Activated naive CD8-positive, alpha-beta T cell treated with anti-CD3 and anti-CD28 coated beads, Interleukin-2, amount 50 U/mL, for 24 hours (primary cell): ENCODE data around the gene SLC37A2.

Source experiments
- ATAC-seq: fragments of 150-1000 bp; cut with Tn5 transposase; one replicate; pipeline ENCODE4 v1.10.0; 2021
- DNase-seq: peaks from one replicate; pipeline ENCODE4 v3.0.0; 2021
- H3K27ac Mint-ChIP-seq: one replicate; pipeline ENCODE4 v1.8.0; 2021; ENCODE audit warnings: mild to moderate bottlenecking, mixed read lengths
- H3K27me3 Mint-ChIP-seq: one replicate; pipeline ENCODE4 v1.8.0; 2021; ENCODE audit warnings: mixed read lengths
- H3K36me3 Mint-ChIP-seq: one replicate; pipeline ENCODE4 v1.8.0; 2021; ENCODE audit warnings: low read depth, mixed read lengths
- H3K4me1 Mint-ChIP-seq: one replicate; pipeline ENCODE4 v1.8.0; 2021; ENCODE audit warnings: mixed read lengths
- H3K4me3 Mint-ChIP-seq: one replicate; pipeline ENCODE4 v1.8.0; 2021; ENCODE audit warnings: mild to moderate bottlenecking, moderate library complexity, mixed read lengths
- H3K9me3 Mint-ChIP-seq: one replicate; pipeline ENCODE4 v1.8.0; 2021; ENCODE audit warnings: mixed read lengths

SLC37A2 gene

DNA sequence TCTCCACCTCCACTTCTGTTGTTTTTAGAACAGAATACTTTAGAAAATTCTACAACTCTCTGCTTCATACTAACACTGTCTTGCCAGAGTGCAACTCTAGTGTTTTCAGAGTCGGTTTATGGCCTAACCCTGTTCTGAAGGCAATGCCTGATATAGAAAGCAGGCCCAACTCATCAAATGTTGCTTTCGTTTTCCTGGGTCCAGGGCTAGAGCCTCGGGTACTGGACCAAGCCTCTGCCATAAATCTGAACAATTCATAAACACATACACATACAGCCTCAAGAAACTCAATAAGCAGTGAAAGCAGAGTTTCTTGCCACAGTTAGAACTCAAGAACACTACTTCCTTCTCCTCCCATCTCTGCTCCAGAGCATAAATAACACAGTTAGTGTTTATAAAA, 38.5 kb downstream of the SLC37A2 start:
- H3K36me3 Mint-ChIP-seq: peaks cover 15% of the 10 kb centered on the region
- H3K4me3 Mint-ChIP-seq: no peak overlapping the region
- no peak for DNase-seq
- H3K9me3 Mint-ChIP-seq: no peaks in the 10 kb centered on the region
- no peaks in the 10 kb centered on the region for H3K27me3 Mint-ChIP-seq
- ATAC-seq: no peak
- H3K27ac Mint-ChIP-seq: no peak overlapping the region
- peaks cover 8% of the 10 kb centered on the region for H3K4me1 Mint-ChIP-seq

GRCh38 chr11:125102025-125102424, 38.9 kb downstream of the SLC37A2 start:
- Mint-ChIP-seq H3K27me3 (no peaks in the 10 kb centered on the region), H3K36me3 (peaks cover 15% of the 10 kb centered on the region), H3K4me3 (no peak overlapping the region), H3K4me1 (peaks cover 8% of the 10 kb centered on the region), H3K27ac (no peak overlapping the region), H3K9me3 (no peaks in the 10 kb centered on the region)
- DNase-seq: no peak
- ATAC-seq: no peak

GRCh38 chr11:125102510-125102909, 39.4 kb downstream of the SLC37A2 start:
- H3K4me1 Mint-ChIP-seq: peaks cover 8% of the 10 kb centered on the region
- no peak overlapping the region for H3K27ac Mint-ChIP-seq
- no peaks in the 10 kb centered on the region for H3K27me3 Mint-ChIP-seq
- H3K36me3 Mint-ChIP-seq: peaks cover 15% of the 10 kb centered on the region
- DNase-seq (no peak), ATAC-seq (no peak)
- H3K4me3 Mint-ChIP-seq: no peak overlapping the region
- no peaks in the 10 kb centered on the region for H3K9me3 Mint-ChIP-seq

GRCh38 chr11:125105926-125106325, 42.8 kb downstream of the SLC37A2 start:
- Mint-ChIP-seq H3K27me3 (no peaks in the 10 kb centered on the region), H3K4me1 (peaks cover 16% of the 10 kb centered on the region), H3K27ac (no peak overlapping the region), H3K4me3 (no peak overlapping the region), H3K36me3 (no peaks in the 10 kb centered on the region), H3K9me3 (no peaks in the 10 kb centered on the region)
- no peak for DNase-seq
- no peak for ATAC-seq

GRCh38 chr11:125108469-125108868, 45.4 kb downstream of the SLC37A2 start:
- H3K4me1 Mint-ChIP-seq: peaks cover 30% of the 10 kb centered on the region
- DNase-seq: no peak
- H3K36me3 Mint-ChIP-seq: peaks cover 8% of the 10 kb centered on the region
- H3K4me3 Mint-ChIP-seq: no peak overlapping the region
- H3K27me3 Mint-ChIP-seq: no peaks in the 10 kb centered on the region
- peaks cover 15% of the 10 kb centered on the region for H3K9me3 Mint-ChIP-seq
- no peak for ATAC-seq
- H3K27ac Mint-ChIP-seq: no peak overlapping the region

GRCh38 chr11:125110506-125110905, 47.4 kb downstream of the SLC37A2 start:
- Mint-ChIP-seq H3K27me3 (no peaks in the 10 kb centered on the region), H3K27ac (peak overlapping the region; percentile 91), H3K4me1 (peaks cover 29% of the 10 kb centered on the region), H3K36me3 (peaks cover 8% of the 10 kb centered on the region), H3K4me3 (peak overlapping the region; percentile 91), H3K9me3 (peaks cover 15% of the 10 kb centered on the region)
- no peak for ATAC-seq
- peak; percentile 14 for DNase-seq

- ATAC-seq (no peak), DNase-seq (peak; percentile 18)
- Mint-ChIP-seq H3K36me3 (peaks cover 8% of the 10 kb centered on the region), H3K27me3 (no peaks in the 10 kb centered on the region), H3K4me1 (peaks cover 25% of the 10 kb centered on the region), H3K9me3 (peaks cover 15% of the 10 kb centered on the region), H3K4me3 (peak overlapping the region; percentile 91), H3K27ac (peak overlapping the region; percentile 91)
Observed at GRCh38 chr11:125111001-125111342, 47.9 kb downstream of the SLC37A2 start.

DNA sequence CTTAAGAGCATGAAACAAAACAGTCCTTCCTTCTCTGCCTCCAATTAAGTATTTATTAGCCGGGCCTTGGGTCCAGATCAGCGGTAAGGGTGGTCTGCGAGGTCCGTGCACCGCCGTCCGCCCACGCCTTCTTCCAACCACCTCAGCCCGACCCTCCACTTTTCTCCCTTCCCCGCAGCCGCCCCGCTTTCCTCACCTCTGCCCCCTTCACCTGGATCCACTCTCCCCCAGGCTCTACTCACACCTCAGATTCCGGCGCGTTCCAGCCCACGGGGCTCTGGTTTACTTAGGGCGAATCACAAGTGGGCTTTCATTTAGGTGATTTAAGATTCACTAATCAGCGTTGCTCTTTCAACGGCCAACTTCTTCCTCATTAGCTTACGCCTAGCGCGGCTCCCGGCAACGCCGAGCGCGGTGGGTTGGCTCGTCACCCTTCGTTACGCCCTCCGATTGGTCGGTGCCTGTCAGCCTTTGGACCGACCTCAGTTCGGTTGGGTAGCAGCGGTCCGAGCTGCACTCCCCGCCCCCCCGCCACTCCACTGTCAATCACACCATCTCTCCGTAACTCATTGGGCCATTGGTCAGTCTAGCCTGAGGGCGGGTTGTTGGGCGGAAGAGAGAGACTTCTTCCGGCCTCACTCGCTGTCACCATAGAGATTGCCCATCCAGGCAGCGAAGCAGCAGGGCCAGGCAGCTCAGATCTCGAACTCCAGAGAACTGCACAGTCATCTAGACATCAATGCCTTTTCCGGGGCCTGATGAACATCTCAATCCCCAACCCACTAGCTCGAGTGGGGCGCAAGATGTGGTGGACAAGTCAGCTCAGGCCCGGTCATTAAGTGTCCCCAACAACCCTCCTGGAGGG, 48.5 kb downstream of the SLC37A2 start, which contains the start of gene TMEM218:
TSS of gene TMEM218 (minus strand) at position 284 of the 865 bp plus-strand sequence. CDS start 9,385 bp downstream, outside the sequence.
- ATAC-seq: peak; percentile 99
- Mint-ChIP-seq H3K9me3 (peaks cover 15% of the 10 kb centered on the region), H3K4me3 (peak within 1 kb of the TSS; percentile 91), H3K27ac (peak within 1 kb of the TSS; percentile 91), H3K36me3 (peaks cover 8% of the 10 kb centered on the region), H3K4me1 (peaks cover 22% of the 10 kb centered on the region), H3K27me3 (no peaks in the 10 kb centered on the region)
- peak; percentile 94 for DNase-seq

GRCh38 chr11:125112208-125112604, 49.1 kb downstream of the SLC37A2 start:
- peaks cover 8% of the 10 kb centered on the region for H3K36me3 Mint-ChIP-seq
- peak overlapping the region; percentile 91 for H3K27ac Mint-ChIP-seq
- peaks cover 22% of the 10 kb centered on the region for H3K4me1 Mint-ChIP-seq
- H3K27me3 Mint-ChIP-seq: peaks cover 3% of the 10 kb centered on the region
- DNase-seq (no peak), ATAC-seq (no peak)
- peaks cover 15% of the 10 kb centered on the region for H3K9me3 Mint-ChIP-seq
- peak overlapping the region; percentile 91 for H3K4me3 Mint-ChIP-seq

GRCh38 chr11:125114518-125114917, 51.4 kb downstream of the SLC37A2 start:
- Mint-ChIP-seq H3K36me3 (peaks cover 8% of the 10 kb centered on the region), H3K27me3 (peaks cover 13% of the 10 kb centered on the region), H3K9me3 (peaks cover 15% of the 10 kb centered on the region), H3K4me3 (no peak overlapping the region), H3K27ac (no peak overlapping the region), H3K4me1 (peaks cover 22% of the 10 kb centered on the region)
- DNase-seq (no peak), ATAC-seq (no peak)

DNA sequence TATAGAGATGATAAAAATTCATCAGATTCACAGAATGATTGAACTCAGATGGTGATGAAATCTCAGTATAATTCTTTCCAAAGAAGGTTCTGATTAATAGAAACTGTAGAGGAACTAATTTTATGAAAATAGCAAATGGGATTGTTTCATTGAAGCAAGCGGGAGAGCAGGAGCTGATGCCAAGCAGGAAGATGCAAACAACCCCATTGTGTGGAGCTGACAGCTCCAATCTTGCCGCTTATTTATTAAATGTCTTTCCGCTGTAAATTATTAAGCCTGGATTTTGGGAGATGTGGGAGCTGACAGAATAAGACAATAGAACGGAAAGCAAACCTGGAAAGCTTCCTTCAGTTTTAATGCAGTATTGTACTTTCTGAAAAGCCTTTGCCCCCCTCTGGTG, 54.3 kb downstream of the SLC37A2 start:
- peaks cover 17% of the 10 kb centered on the region for H3K27me3 Mint-ChIP-seq
- H3K4me1 Mint-ChIP-seq: peaks cover 1% of the 10 kb centered on the region
- no peak for DNase-seq
- no peak overlapping the region for H3K27ac Mint-ChIP-seq
- H3K4me3 Mint-ChIP-seq: no peak overlapping the region
- H3K36me3 Mint-ChIP-seq: peaks cover 1% of the 10 kb centered on the region
- peaks cover 8% of the 10 kb centered on the region for H3K9me3 Mint-ChIP-seq
- no peak for ATAC-seq

DNA sequence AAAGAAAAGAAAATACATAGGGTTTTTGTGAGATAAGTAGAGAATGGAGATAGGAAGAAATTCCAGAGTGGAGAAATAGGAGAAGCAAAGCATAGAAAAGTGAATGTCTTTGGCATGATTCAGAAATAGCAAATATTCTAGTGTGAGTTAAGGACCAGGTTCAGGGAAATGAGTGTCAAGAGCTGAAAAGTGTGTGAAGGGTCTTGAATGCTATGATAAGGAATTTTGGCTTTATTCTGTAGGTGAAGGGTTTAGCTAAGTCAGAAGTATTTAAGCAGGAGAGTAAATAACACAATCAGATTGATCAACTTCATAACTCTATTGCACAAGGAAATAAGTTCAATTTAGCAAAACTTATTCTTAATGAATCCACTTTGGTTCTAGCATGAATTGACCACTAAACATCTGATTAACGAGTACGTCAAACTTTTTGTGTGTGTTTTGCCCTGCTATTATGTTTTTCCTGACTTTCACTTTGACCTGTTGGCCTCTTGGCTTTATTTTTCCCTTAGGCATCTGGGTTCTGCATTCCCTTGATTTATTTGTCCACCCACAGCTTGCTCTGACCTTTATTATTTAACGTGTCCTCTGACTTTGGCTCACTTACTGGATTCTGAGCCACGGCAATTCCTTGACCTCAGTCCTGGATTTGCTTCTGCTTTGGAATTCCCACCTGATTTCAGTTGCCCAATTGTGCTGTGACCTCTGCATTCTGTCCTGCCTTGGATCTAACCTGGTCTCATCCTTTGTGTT, 60.3 kb downstream of the SLC37A2 start:
- H3K4me3 Mint-ChIP-seq: no peak overlapping the region
- H3K27me3 Mint-ChIP-seq: peaks cover 26% of the 10 kb centered on the region
- no peak for ATAC-seq
- no peak overlapping the region for H3K27ac Mint-ChIP-seq
- no peaks in the 10 kb centered on the region for H3K9me3 Mint-ChIP-seq
- DNase-seq: no peak
- H3K36me3 Mint-ChIP-seq: no peaks in the 10 kb centered on the region
- H3K4me1 Mint-ChIP-seq: peaks cover 3% of the 10 kb centered on the region

GRCh38 chr11:125123947-125124617, 61.0 kb downstream of the SLC37A2 start:
- H3K4me3 Mint-ChIP-seq: no peak overlapping the region
- peaks cover 26% of the 10 kb centered on the region for H3K27me3 Mint-ChIP-seq
- DNase-seq: peak; percentile 43
- peak; percentile 40 for ATAC-seq
- no peak overlapping the region for H3K27ac Mint-ChIP-seq
- H3K36me3 Mint-ChIP-seq: no peaks in the 10 kb centered on the region
- no peaks in the 10 kb centered on the region for H3K9me3 Mint-ChIP-seq
- H3K4me1 Mint-ChIP-seq: peaks cover 3% of the 10 kb centered on the region

GRCh38 chr11:125124618-125124992, 61.5 kb downstream of the SLC37A2 start:
- no peaks in the 10 kb centered on the region for H3K36me3 Mint-ChIP-seq
- H3K27ac Mint-ChIP-seq: no peak overlapping the region
- ATAC-seq: no peak
- H3K4me1 Mint-ChIP-seq: peaks cover 3% of the 10 kb centered on the region
- H3K4me3 Mint-ChIP-seq: no peak overlapping the region
- H3K27me3 Mint-ChIP-seq: peaks cover 27% of the 10 kb centered on the region
- no peaks in the 10 kb centered on the region for H3K9me3 Mint-ChIP-seq
- DNase-seq: no peak
